ENCODE measurements around the gene SSBP2. TPM values are rescaled to one million over a fixed set of nuclear protein-coding genes. Genes with fewer than 3 reads are reported as not detected.

Gene SSBP2
- total and polyA plus RNA-seq, 2 donors (not counting 3 experiments of a cell fraction or from before 2014, with no cell fraction given): 9.6 to 11.5 TPM

DNA sequence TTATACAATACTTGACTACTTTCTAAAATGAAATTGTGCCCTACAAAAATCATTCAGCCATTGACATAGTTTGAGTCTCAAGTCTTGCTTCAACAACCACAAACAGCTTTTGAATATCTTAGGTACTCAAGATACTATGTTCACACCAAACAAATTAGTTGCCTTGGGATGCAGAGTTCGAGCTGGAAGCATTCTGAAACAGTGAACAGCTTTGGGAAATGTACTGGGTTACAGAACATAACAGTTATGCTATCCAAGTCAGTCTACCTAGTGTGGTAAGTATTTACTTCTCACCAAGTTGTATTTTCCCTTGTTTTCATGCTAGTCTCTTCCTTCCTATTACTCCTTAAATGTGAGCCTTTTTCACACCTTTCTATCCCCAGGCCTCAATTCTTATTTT, 143.2 kb downstream of the SSBP2 start:
- Histone ChIP-seq H3K4me1 (ENCODE audit: control insufficient read depth, extremely low read depth, insufficient read depth, low read length) (peaks cover 2% of the 10 kb centered on the region), H3K36me3 (ENCODE audit: control insufficient read depth in 2 of 2, extremely low read depth in 1 of 2, insufficient read depth in 2 of 2, low read length in 2 of 2) (no peaks in the 10 kb centered on the region), H4K20me1 (replicated peaks; ENCODE audit: control insufficient read depth, extremely low read depth, insufficient read depth, low read length) (no peaks in the 10 kb centered on the region), H3K79me2 (ENCODE audit: control insufficient read depth, insufficient read depth, low read length) (no peaks in the 10 kb centered on the region), H3K4me2 (ENCODE audit: insufficient read depth, low read length) (no peak overlapping the region), H2AFZ (ENCODE audit: low read depth, low read length) (no peak overlapping the region), H3K9me3 (replicated peaks; ENCODE audit: control insufficient read depth, insufficient read depth, low read length) (no peaks in the 10 kb centered on the region), H3K4me3 (replicated peaks in 1 of 3; ENCODE audit: insufficient read depth in 1 of 3, low read depth in 1 of 3, low read length in 3 of 3) (no peak overlapping the region), H3K9me1 (replicated peaks; ENCODE audit: control insufficient read depth, extremely low read depth, insufficient read depth, low read length) (no peaks in the 10 kb centered on the region), H3K27me3 (ENCODE audit: control insufficient read depth in 2 of 2, insufficient read depth in 2 of 2, low read length in 2 of 2) (no peaks in the 10 kb centered on the region), H3K9ac (replicated peaks; ENCODE audit: extremely low read depth, insufficient read depth, low read length) (no peak overlapping the region), H3K27ac (ENCODE audit: insufficient read depth, low read depth, low read length) (no peak overlapping the region)
- ChIA-PET CTCF (no interaction called here), POLR2A (no interaction called here)
- TF ChIP-seq JUN (IDR thresholded peaks at IDR 0.05; ENCODE audit: borderline replicate concordance, insufficient read depth, insufficient read length, low read depth) (no peak), GATA2 (IDR thresholded peaks at IDR 0.05; ENCODE audit: insufficient read depth, insufficient read length, low read depth, low read length) (no peak), POLR2A (IDR thresholded peaks at IDR 0.05; ENCODE audit: low read depth, low read length) (no peak), EZH2 (IDR thresholded peaks at IDR 0.05; ENCODE audit: borderline replicate concordance, low read depth, low read length, severe bottlenecking) (no peak), MYC (IDR thresholded peaks at IDR 0.05; ENCODE audit: low read depth, low read length) (no peak), FOS (IDR thresholded peaks at IDR 0.05; ENCODE audit: borderline replicate concordance, insufficient read depth, low read length) (no peak), POLR2AphosphoS5 (IDR thresholded peaks at IDR 0.05; ENCODE audit: insufficient read depth, low read depth, low read length) (no peak)
- TF ChIP-seq, protein P1, sequence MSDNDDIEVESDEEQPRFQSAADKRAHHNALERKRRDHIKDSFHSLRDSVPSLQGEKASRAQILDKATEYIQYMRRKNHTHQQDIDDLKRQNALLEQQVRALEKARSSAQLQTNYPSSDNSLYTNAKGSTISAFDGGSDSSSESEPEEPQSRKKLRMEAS (IDR thresholded peaks at IDR 0.05; ENCODE audit: insufficient read depth, insufficient read length): no peak
- TF ChIP-seq, protein P2, sequence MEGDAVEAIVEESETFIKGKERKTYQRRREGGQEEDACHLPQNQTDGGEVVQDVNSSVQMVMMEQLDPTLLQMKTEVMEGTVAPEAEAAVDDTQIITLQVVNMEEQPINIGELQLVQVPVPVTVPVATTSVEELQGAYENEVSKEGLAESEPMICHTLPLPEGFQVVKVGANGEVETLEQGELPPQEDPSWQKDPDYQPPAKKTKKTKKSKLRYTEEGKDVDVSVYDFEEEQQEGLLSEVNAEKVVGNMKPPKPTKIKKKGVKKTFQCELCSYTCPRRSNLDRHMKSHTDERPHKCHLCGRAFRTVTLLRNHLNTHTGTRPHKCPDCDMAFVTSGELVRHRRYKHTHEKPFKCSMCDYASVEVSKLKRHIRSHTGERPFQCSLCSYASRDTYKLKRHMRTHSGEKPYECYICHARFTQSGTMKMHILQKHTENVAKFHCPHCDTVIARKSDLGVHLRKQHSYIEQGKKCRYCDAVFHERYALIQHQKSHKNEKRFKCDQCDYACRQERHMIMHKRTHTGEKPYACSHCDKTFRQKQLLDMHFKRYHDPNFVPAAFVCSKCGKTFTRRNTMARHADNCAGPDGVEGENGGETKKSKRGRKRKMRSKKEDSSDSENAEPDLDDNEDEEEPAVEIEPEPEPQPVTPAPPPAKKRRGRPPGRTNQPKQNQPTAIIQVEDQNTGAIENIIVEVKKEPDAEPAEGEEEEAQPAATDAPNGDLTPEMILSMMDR (IDR thresholded peaks at IDR 0.05; ENCODE audit: extremely low read depth in 1 of 2, insufficient read depth in 1 of 2, low read depth in 1 of 2, low read length in 2 of 2): no peak
- FAIRE-seq (no peak), DNase-seq (ENCODE audit: low read depth, low spot score) (no peak)
- dilution Hi-C loops (cut with MboI; ENCODE audit: extremely low pct_ligation_motif_present, low sequenced_read_pairs): no loop called here
- intact Hi-C loops (cut with micrococcal nuclease): loop anchor here (10.0 kb wide), 1 partner anchor 557 kb away; no protein-coding TSS in a partner anchor
- BruUV-seq (replicated peaks): no TSS peak
